Mesodermal cell (in vitro differentiated cells): ENCODE data around the gene AREG.

Experiments used
- H3K27ac ChIP-seq: 2 replicates; pipeline ENCODE4 v1.7.0; 2013; ENCODE audit warnings: mild to moderate bottlenecking, low read depth, low read length, moderate library complexity; ENCODE audit not compliant: severe bottlenecking
- H3K36me3 ChIP-seq: 2 replicates; pipeline ENCODE4 v1.7.1; 2013; ENCODE audit warnings: mild to moderate bottlenecking, low read length, moderate library complexity; ENCODE audit not compliant: control insufficient read depth, insufficient read depth
- H3K4me1 ChIP-seq: one replicate; pipeline ENCODE4 v1.7.1; 2013; ENCODE audit warnings: mild to moderate bottlenecking, low read length; ENCODE audit not compliant: insufficient read depth, control insufficient read depth, poor library complexity, severe bottlenecking
- H3K4me3 ChIP-seq: 2 replicates; pipeline ENCODE4 v1.7.0; 2013; ENCODE audit warnings: low read length, control low read depth, mild to moderate bottlenecking; ENCODE audit not compliant: insufficient read depth, poor library complexity, severe bottlenecking; ENCODE audit errors: extremely low read depth
- H3K9me3 ChIP-seq: 2 replicates; pipeline ENCODE4 v1.7.1; 2013; ENCODE audit warnings: mild to moderate bottlenecking, low read length, moderate library complexity; ENCODE audit not compliant: control insufficient read depth
- WGBS, 2 experiments: methylation state at CpG; one replicate each; pipeline ENCODE4 v1.1.5; 2013; ENCODE audit warnings: missing lambda C conversion rate in 2 of 2; ENCODE audit not compliant: insufficient coverage in 2 of 2; 5-methylcytosine and 5-hydroxymethylcytosine counted together

The AREG gene

DNA sequence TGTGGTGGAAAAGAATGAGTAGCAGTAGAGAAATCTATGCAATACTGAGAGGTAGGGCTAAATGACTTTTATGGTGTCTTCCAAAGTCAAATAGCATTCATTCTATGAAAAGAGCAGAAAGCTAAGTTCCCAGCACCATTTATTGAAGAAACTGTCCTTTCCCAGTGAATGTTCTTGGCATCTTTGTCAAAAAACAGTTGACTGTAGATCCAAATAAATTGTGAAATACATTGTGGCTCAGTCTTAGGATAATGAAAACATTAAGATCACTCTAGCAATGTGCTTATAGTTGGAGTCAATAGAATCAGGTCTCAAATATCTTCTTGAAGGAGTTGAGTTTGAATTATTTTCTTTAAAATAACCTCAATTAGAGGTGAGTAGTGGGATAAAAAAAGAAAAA, 19.4 kb downstream of the AREG start:
- Histone ChIP-seq H3K4me3 (no peak overlapping the region), H3K4me1 (no peaks in the 10 kb centered on the region), H3K9me3 (no peaks in the 10 kb centered on the region), H3K27ac (no peak overlapping the region), H3K36me3 (no peaks in the 10 kb centered on the region)

DNA sequence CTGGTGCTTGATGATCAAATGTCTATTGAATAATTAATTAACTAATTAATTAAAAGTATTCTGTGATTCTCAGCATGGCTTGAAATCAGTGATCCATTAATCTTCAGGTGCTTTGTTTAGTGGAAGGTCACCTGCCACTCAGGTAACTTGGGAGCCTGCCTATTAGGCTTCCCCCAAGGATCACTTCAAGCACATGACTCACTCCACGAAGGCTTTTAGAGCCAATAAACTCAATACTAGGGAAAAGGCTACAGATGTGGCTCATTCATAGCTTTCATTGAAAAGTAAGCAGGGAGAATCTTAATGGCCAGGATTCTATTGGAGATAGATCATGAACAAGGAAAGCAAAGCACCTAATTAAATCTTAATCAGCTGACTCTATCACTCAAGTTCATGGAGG, 21.3 kb downstream of the AREG start:
- no peaks in the 10 kb centered on the region for H3K36me3 ChIP-seq
- no peaks in the 10 kb centered on the region for H3K9me3 ChIP-seq
- H3K4me3 ChIP-seq: no peak overlapping the region
- WGBS, 2 experiments: no CpG with 5 or more reads among the region's 1 CpG
- no peak overlapping the region for H3K27ac ChIP-seq
- H3K4me1 ChIP-seq: no peaks in the 10 kb centered on the region

DNA sequence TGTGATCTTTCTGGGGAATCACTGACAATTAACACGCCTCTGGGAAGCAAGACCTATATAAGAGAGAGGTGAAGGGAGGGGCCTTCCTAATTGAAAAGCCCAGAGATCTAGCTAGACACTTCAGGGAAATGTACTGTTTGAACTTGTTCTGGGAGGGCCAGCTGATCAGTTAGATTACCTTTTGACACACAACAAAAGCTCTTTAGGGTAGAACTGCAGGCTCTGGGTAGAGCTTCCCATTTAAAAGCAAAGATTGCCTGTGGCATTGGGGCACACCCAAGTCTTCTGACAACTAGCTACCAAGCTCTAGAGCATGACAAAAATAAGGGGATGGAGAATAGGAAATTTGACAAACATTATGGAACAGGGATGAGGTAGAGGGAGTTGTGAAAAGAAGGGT, 26.3 kb downstream of the AREG start:
- Histone ChIP-seq H3K4me3 (no peak overlapping the region), H3K9me3 (no peaks in the 10 kb centered on the region), H3K4me1 (peaks cover 6% of the 10 kb centered on the region), H3K36me3 (no peaks in the 10 kb centered on the region), H3K27ac (no peak overlapping the region)
- 80% methylated on average over 1 of the region's 1 CpG; no CpG with 5 or more reads in 1 of the 2 experiments for WGBS, 2 experiments

DNA sequence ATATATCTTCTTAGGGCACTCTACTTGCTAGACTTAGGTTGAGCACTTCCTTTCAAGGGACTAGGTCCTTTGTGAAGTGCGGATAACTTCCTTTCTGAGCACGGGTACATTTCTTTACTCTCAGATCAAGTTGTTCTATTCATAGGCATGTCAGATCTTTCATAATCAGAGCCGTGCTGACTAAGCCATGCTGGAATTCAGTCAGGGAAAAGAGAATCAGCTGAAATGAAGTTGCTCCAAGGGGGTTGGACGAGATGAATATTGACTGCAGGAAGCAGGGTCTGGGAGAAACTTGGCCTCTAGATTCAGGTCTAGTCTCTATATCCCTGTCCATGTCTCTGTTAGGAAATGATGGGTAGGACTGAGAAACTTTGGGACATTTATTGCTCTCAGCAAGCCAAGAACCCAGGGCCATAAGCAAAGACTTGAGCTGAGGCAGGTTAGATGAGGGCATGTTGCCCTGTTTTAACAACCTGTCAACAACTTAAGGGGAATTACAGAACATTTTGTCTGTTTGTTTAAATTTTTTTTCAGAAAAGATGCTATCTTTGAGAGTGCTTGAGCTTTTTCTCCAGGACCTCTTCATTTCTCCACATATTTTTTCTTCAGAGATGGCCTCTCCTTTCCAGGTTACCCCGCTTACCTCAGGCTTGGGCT, 28.3 kb downstream of the AREG start:
- H3K4me1 ChIP-seq: peaks cover 6% of the 10 kb centered on the region
- WGBS, 2 experiments: 76 to 83% methylated on average over 2 to 4 of the region's 5 CpGs
- no peaks in the 10 kb centered on the region for H3K9me3 ChIP-seq
- no peak overlapping the region for H3K4me3 ChIP-seq
- no peaks in the 10 kb centered on the region for H3K36me3 ChIP-seq
- H3K27ac ChIP-seq: no peak overlapping the region

DNA sequence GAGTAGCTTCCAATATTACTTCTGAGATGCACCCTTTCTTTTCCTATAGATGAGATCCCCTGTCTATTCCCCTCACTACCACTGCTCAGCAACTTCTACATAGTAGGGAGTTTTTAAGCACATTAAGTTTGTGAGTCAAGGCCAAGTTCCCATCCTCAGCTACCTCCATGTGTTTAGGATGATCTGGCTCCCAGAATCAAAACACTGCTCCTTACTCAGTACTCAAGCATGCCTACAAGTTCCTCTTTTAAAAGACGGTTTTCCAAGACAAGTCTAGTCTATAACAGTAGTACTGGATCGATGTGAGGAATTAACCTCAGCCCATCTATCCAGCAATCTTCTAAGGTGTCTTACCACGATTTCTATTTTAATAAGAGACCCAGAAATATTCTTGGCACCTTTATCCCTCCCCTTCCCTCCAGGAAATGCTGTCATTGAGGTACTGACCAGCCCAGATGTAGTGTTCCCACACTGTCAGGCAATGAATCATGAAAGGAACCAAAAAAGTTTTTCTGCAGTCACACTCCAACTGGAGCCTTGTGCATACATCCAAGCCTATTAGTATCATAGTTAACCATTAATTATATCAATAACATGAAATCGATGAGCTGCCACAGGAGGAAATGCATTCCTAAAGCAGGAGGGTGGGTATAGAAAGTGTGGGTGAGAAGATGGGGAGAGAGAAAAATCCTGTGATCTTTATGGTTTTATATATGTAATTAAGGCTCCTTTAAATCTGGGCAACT, 29.6 kb downstream of the AREG start:
- 85 to 100% methylated on average over 2 to 3 of the region's 4 CpGs for WGBS, 2 experiments
- Histone ChIP-seq H3K27ac (no peak overlapping the region), H3K4me1 (peaks cover 6% of the 10 kb centered on the region), H3K36me3 (no peaks in the 10 kb centered on the region), H3K4me3 (no peak overlapping the region), H3K9me3 (no peaks in the 10 kb centered on the region)

DNA sequence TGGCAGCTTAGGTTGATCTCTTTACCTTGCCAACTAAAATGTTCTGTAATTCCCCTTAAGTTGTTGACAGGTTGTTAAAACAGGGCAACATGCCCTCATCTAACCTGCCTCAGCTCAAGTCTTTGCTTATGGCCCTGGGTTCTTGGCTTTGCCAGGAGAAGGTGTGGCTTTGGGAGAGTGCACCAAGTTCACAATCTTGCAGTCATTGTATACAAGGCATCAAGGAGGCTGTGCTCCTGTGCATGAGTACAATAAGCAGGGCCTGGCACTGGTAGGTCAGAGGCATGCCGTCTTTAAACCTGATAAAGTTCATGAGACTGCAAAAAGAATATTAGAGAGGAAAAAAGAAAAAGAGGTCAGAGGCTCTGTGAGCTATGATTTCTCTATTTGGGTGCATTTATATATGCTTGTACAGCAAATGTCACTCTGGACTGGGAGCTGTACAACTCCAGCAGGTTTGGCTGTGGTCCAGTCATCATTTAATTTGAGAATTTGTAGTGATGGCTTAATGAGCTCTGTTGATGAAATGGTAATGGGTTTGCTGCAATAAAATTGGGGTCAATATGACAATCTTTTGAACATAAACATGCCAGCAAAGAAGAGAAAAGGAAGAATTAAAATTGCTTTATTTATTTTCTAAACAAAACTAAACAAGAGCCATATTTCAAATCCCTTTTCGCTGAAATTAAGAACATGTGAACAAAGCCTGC, 30.3 kb downstream of the AREG start:
- H3K4me1 ChIP-seq: peaks cover 6% of the 10 kb centered on the region
- H3K4me3 ChIP-seq: no peak overlapping the region
- no peak overlapping the region for H3K27ac ChIP-seq
- H3K36me3 ChIP-seq: no peaks in the 10 kb centered on the region
- WGBS, 2 experiments: 81 to 100% methylated on average over 1 of the region's 2 CpGs
- H3K9me3 ChIP-seq: no peaks in the 10 kb centered on the region

DNA sequence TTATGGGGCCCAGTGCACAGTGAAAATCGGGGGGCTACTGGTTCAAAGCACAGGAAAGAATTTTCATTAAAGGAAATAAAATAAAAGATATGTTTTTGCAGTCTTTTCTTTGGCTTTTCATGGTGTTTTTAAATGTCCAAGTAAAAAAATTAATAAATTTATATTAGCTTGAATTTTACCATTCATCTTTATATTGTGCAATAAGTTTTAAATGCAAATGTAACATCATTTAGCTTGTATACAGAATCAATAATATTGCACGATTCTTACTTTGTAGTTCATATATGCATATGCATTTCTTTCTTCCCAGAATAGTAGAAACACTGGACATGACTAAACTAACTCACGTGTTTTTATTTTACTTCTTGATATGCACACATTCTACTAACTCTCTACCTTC, 31.0 kb downstream of the AREG start:
- H3K9me3 ChIP-seq: no peaks in the 10 kb centered on the region
- no peaks in the 10 kb centered on the region for H3K36me3 ChIP-seq
- H3K4me1 ChIP-seq: peaks cover 6% of the 10 kb centered on the region
- no peak overlapping the region for H3K4me3 ChIP-seq
- WGBS, 2 experiments: no CpG with 5 or more reads among the region's 3 CpGs
- H3K27ac ChIP-seq: no peak overlapping the region

DNA sequence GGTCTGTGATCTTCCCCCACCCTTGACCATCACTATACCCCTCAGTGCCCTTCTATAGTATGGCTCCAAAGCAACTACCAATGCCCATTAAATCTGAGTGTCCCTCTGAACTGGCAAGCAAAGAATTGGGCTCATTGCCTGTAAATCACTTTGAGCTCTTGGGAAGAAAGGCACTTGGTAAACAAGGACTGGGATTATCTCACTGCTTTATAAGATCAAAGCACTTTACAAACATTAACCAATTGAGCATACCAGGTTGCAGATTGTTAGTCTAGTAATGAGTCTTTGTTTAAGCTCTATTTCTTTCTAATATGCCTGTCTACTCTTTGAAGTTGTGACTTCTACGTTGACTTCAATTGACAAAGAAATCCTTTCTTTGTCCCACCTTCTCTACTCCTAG, 34.1 kb downstream of the AREG start:
- WGBS, 2 experiments: no CpG with 5 or more reads among the region's 1 CpG
- no peaks in the 10 kb centered on the region for H3K36me3 ChIP-seq
- H3K4me3 ChIP-seq: no peak overlapping the region

DNA sequence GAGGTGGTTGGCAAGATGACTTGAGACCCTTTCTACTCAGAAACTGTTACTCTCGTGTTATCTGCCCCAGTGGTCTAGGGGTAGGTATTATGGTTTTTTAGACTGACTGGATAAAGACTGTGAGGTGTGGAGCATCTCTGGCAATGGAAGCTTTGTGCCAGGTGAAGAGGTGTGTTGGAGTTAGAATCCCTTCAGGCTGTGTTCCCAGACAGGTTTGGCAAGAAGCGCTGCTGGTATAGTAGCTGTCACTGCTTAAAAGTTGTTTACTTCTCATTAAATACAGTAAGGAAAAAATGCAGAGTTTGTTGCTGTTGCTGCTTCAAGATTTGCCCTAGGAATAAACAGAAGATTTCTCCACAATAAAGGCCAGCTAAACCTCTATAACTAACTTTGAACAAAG, 35.3 kb downstream of the AREG start:
- no peaks in the 10 kb centered on the region for H3K36me3 ChIP-seq
- H3K4me1 ChIP-seq: no peaks in the 10 kb centered on the region
- H3K4me3 ChIP-seq: no peak overlapping the region
- 100% methylated on average over 1 of the region's 2 CpGs; no CpG with 5 or more reads in 1 of the 2 experiments for WGBS, 2 experiments
- H3K27ac ChIP-seq: no peak overlapping the region
- no peaks in the 10 kb centered on the region for H3K9me3 ChIP-seq

More for the DNA sequence above, 34.1 kb downstream of the AREG start:
- H3K9me3 ChIP-seq: no peaks in the 10 kb centered on the region
- H3K4me1 ChIP-seq: no peaks in the 10 kb centered on the region
- H3K27ac ChIP-seq: no peak overlapping the region

DNA sequence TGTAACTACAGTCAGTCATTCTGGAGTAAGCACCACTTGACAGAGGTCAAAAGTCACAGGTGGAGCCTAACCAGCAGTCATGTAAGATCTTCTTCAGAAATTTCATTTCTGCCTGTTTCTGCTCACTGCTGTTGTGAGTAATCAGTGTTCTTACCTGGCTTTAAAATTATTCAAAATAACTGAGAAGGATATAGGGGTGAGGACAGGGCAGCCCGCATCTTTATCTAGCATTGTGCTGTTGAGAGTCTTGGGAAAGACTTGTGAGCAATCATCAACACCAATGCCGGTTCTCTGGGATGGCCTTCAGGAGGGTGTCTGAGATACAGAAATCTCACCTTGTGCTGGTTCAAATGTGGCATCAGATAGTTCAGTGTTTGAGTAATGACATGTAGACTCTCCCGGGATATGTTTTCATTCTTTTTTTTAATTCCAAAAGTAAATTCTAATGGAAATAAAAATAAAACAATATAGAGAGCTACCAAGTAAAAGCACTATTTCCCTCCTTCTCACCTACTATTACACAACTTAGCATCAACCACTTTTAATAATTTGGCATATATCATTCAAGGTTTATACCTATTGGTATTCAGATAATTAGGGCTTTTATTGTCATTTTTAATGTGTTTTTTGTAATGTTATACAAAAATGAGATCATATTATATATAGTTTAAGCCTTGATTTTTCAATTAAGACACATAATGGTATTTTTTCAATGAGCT, 37.1 kb downstream of the AREG start:
- Histone ChIP-seq H3K4me1 (no peaks in the 10 kb centered on the region), H3K27ac (no peak overlapping the region), H3K9me3 (no peaks in the 10 kb centered on the region), H3K4me3 (no peak overlapping the region), H3K36me3 (no peaks in the 10 kb centered on the region)
- 88 to 100% methylated on average over 1 to 2 of the region's 3 CpGs for WGBS, 2 experiments
